NCI-H2081 (cell line): ENCODE results near the gene SYT8.

ENCODE experiments used
- DNase-seq, 2 experiments: peaks; one replicate each; lab custom pipeline; 2025; lab: John Stamatoyannopoulos, UW

Gene SYT8

GRCh38 chr11:1832211-1832919, 2.4 kb upstream of the SYT8 start:
- no peak for DNase-seq

DNA sequence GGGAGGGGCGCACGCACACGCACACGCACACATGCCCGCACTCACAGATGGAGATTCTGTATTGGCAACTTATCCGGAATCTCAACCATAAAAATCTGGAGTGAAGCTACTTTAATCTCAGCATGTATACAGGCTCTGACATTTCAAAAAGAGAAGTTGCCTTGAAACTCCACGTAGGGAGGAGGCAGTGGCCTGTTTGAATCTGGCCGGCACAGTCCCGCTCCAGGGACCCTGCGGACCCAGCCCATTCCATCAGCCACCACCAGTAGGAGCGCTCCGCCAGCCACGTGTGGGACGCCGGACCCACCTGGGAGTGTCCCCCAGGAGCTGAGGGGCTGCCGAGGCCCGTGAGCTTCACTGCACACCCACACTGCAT, 1.9 kb upstream of the SYT8 start:
- no peak for DNase-seq

DNA sequence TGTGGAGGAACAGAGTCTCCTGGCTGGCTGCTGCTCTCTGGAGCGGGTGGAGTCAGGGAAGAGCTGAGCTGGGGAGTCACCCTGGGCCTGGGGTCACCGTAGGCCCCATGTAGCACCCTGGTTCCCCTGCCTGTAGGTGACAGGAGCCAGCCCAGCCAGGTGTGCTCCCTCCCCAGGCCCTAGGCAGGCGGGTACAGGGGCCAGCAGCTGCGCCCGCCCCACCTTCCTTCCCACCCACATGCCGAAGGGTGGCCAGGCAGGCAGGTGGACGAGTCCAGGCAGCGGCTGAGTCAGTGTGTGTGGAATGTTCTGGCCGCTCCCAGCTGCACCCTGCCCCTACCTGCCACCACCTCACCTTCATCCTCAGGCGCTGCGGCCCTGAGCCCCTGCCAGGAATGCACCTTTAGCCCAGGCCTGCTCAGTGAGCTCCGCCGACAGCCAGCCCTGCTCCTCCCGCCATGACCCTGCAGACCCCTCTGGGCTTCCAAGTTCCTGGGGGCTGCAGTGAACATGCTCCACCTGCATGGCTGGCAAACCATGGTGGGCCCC, 654 bp upstream of the SYT8 start:
- DNase-seq: no peak

DNA sequence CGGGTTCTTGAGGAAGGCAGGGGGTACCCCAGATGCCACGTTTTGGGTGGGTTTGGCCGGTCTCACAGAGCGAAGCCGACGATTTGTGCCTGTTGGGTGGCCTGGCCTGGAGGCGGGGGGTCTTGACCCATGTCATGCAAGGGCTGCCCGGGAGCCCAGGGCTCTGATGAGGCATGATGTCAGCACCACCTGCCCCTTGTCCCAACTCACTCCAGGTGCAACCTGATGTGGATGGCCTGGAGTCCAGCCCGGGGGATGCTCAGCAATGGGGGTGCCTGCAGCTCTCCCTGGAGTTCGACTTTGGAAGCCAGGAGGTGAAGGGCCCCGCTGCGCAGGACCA, 851 bp downstream of the SYT8 start:
- no peak for DNase-seq

DNA sequence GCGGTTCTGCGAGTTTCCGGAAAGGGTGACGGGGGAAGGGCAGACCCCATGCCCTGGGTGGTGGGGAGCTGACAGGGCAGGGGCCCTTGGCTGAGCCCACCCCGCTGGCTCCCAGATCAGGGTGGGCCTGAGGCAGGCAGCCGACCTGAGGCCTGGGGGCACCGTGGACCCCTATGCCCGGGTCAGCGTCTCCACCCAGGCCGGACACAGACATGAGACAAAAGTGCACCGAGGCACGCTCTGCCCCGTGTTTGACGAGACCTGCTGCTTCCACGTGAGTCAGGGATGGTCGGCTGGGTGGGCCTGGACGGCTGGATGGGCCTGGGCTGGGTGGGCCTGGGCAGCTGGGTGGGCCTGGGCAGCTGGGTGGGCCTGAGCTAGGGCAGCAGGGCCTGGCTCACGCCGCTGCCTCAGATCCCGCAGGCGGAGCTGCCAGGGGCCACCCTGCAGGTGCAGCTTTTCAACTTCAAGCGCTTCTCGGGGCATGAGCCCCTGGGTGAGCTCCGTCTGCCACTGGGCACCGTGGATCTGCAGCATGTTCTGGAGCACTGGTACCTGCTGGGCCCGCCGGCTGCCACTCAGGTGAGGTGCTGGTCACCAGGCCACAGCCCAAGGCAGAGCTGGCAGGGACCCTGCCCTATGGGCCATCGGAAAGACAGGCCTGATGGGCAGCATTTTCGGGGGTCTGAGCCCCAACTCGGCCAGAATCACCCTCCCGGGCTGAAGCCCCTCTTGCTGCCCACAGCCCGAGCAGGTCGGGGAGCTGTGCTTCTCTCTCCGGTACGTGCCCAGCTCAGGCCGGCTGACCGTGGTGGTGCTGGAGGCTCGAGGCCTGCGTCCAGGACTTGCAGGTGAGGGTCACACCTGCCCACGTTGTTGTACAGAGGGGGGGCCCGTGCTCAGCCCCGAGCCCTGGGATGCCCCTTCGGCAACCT, 1.5 kb downstream of the SYT8 start:
- no peak for DNase-seq

DNA sequence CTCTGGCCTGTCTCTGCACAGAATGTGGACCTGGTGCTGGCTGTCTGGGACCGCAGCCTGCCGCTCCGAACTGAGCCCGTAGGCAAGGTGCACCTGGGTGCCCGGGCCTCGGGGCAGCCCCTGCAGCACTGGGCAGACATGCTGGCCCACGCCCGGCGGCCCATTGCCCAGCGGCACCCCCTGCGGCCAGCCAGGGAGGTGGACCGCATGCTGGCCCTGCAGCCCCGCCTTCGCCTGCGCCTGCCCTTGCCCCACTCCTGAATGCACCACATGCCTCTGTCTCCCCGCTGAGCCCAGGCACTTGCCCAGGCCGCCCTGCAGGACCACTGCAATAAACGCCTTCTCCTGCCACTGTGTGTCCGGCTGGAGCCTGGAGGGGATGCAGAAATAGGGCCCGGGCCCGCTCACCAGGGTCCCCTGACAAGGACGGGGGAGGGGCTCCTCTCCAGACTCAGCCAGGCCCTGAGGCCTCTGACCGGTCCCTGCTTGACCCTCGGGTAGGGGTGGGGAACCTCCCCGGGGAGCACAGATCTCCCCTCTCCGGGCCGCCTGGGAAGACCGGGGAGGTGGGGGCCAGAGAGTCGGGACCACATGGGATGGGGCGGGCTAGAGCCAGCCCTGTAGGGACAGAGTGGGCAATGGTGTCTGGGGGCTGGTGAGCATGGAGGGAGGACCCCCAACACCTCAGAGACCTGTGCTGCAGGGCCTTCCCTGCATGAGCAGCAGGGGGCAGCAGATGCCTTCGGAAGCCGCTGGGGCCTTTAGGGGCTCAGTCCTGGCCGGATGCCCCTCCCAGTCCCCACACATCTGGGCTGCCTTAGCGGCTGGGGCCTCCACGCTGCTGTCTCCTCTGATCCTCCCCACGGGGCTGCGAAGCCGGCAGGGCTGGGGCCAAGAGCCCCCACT, 2.6 kb downstream of the SYT8 start:
- peak; percentile 31 to 39 for DNase-seq

- no peak for DNase-seq
Observed at GRCh38 chr11:1838077-1838425, 3.3 kb downstream of the SYT8 start.

DNA sequence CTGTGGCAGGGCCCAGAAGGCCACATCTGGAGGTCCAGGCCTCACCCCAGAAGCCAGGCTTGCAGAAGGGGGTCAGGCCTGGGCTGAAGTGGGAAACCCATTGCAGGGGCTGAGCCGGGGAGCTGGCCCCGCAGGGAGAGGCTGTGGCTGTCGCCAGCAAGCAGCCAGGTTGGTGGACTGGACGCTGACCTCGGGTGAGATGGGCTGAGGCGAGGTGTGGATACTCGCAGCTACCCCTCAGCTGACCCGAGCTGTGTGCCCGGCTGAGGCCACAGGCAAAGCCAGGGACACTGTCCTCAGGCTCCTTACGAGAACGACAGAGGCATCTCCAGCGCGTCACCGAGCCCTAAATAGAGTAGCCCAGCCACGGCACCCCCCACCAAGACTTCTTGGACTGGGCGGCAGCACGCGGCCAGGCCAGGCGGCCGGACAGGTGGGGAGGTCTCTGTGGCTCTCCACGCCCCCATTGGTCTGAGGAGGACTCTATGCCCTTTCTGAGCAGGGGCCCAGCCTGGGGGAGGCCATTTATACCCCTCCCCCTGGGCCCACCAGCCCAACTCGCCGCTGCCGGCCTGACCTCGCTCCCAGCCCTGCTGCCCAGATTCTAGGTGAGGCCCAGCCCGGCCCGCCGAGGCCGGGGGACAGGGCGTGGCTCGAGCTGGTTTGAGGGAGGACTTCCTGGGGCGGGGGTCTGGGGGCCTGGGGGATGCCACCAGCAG, 3.8 kb downstream of the SYT8 start, which contains the start of gene TNNI2:
TNNI2 (plus strand) TSS at position 556 of the 719 bp plus-strand sequence. CDS start 716 bp downstream, outside the sequence.
- no peak for DNase-seq

DNA sequence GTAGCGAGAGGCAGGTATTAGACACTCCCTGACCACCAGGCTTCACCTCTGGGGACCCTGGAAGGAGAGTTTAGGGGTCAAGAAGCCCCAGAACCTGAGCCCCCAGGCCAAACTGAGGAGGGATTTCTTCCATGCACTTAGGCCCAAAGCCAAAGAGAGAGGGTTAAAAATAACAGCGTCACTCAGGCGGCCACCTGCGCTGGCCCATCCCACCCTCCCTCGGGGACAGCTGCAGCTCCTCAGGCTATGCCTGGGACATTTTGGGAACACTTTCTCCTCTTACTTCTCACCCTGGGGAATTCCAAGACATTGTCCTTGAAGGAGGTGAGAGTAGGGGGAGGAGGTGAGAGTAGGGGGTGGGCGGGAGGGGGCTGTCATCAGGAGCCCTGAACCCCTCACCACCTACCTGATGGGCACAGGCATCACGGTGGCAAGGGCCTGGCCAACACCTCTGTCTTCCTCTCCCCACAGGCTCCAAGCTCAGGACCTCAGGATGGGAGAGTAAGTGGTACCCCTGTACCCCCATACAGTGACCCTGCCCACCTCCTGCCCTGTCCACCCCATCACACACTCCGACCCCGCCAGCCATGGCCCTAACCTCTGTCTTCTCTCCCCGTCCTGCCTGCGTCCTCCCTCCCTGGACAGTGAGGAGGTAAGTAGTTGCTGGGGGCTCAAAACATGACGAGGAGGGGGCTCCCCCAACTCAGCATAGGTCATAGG, 4.6 kb downstream of the SYT8 start:
- no peak for DNase-seq

- no peak for DNase-seq
Observed at GRCh38 chr11:1839924-1840779, 5.4 kb downstream of the SYT8 start.

DNA sequence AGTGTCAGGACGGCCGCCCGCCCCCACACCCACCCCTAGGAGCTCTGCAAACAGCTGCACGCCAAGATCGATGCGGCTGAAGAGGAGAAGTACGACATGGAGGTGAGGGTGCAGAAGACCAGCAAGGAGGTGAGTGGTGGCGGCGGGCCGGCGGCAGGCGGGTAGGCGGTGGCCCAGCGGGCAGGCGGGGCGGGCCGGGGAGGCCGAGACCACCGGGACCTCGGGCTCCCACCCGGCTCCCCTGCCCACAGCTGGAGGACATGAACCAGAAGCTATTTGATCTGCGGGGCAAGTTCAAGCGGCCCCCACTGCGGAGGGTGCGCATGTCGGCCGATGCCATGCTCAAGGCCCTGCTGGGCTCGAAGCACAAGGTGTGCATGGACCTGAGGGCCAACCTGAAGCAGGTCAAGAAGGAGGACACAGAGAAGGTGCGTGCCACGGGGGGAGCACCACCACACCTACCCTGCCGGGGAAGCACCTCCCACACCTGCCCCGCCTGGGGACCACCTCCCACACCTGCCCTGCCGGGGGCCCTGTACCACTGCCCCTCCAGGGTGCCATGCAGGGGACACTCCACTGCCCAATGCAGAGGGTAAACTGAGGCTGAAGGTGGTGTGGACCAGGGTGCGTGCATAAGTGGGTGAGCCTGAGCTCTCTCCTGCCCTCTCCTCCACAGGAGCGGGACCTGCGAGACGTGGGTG, 6.1 kb downstream of the SYT8 start:
- no peak for DNase-seq

GRCh38 chr11:1841511-1842148, 6.8 kb downstream of the SYT8 start:
- DNase-seq: no peak

DNA sequence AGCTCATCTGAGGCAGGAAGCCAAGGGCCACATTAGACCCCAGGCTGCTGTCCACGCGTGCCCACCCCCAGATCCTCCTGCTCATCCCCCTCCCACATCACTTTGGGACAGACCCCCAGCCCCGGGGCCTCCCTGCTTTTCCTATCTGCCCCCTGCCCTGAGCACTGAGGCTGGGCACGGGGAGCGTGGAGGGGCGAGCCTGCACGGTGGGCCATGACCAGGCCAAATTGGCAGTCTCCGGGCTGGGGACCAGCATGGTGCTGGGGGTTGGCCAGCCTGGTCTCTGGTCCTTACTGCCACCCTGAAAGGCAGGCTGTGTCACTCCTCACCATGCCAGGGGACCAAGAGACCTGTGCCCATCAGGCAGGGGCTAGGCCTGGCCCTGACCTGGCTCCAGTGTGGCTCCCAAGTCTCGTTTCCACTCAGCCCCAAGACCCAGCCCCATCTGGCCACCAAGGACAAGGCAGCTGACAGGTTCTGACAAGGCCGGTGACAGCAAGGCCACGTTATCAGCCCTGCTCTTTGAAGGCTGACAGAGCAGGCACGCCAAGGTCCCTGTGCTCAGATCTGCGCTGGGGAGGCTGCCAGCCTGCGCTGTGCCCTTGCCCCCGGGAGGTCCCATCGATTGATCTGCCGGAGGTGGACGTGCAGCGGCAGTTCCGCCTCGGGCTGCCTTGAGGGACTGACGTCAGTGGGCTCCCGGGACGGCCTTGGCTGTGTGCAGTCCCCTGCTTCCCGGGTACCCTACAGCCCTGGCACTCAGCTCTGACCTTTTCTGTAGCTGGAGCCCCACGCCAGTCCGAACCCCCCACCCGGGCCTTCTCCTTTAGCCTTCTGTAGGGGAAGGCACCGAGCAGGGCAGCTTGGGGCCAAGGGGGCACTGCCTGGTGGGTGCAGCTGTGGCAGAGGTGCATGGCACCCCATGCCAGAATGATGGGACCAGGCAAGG, 7.6 kb downstream of the SYT8 start:
- no peak for DNase-seq

DNA sequence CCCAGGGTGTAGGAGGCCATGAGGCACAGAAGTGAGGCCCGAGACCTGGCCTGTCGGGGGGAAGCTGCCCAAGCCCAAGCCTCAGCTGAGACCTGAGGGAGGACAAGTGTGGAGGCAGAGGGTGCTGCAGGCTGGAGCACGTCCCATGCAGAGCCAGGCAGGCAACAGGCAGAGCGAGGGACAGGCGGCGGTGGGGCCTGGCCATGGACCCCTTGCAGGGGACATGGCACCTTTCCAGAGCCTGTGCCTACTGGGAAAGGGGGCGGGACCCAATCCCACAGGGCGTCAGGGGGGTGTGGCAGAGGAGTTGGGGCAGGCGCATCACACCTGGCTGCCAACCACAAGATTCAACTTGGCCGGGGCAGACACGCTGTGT, 8.3 kb downstream of the SYT8 start:
- DNase-seq: no peak

DNA sequence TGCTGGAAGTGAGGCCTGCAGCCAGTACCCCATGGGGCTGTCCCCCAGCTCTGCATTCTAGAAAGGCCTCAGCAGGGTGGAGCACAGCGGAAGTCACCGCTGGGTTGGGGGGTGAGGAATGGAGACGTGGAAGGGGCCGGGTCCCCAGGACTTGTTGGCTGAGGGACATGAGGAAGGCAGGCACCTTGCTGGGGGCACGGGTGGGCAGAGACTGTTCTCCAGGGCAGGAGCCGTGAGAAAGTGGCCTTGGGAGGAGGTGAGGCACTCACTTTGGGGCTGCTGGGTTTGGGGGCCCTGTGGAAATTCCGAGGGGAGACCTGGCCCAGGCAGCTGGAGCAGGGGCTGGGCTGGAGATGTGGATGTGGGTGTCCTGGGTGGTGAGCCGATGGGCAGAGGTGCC, 9.0 kb downstream of the SYT8 start:
- no peak for DNase-seq

- no peak for DNase-seq
Observed at GRCh38 chr11:1844221-1845094, 9.7 kb downstream of the SYT8 start.

GRCh38 chr11:1845095-1845429, 10.3 kb downstream of the SYT8 start:
- no peak for DNase-seq
